ENCODE results near the gene RFX2.

The RFX2 gene

DNA sequence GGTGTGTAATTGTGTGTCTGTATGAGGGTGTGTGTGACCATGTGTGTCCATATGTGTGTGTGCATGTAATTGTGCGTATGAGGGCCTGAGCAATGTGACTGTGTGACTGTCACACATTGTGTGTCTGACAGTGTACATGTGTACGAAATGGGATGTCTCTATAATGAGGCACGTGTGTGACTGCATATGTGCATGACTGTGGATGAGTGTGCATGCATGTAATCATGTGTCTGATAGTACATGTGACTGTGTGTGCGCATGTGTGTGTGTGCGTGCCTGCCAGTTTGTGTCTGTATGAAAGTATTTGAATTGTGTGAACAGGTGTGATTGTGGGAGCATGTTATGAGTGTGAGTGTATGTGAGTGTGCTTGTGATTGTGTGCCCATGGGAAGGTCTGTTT is 22.9 kb upstream of the RFX2 start:
- TF ChIP-seq, protein P1, sequence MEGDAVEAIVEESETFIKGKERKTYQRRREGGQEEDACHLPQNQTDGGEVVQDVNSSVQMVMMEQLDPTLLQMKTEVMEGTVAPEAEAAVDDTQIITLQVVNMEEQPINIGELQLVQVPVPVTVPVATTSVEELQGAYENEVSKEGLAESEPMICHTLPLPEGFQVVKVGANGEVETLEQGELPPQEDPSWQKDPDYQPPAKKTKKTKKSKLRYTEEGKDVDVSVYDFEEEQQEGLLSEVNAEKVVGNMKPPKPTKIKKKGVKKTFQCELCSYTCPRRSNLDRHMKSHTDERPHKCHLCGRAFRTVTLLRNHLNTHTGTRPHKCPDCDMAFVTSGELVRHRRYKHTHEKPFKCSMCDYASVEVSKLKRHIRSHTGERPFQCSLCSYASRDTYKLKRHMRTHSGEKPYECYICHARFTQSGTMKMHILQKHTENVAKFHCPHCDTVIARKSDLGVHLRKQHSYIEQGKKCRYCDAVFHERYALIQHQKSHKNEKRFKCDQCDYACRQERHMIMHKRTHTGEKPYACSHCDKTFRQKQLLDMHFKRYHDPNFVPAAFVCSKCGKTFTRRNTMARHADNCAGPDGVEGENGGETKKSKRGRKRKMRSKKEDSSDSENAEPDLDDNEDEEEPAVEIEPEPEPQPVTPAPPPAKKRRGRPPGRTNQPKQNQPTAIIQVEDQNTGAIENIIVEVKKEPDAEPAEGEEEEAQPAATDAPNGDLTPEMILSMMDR (IDR thresholded peaks at IDR 0.05; ENCODE audit: low read depth, low read length) = no peak
- in situ Hi-C loops (cut with HindIII; ENCODE audit: low sequenced_read_pairs) = loop anchor here (25.0 kb wide), 1 partner anchor 96 kb away; no protein-coding TSS in a partner anchor
- H3K4me3 ChIP-seq (ENCODE audit: low read depth, low read length) = no peak overlapping the region
- DNase-seq (ENCODE audit: low read depth, low spot score) = no peak

DNA sequence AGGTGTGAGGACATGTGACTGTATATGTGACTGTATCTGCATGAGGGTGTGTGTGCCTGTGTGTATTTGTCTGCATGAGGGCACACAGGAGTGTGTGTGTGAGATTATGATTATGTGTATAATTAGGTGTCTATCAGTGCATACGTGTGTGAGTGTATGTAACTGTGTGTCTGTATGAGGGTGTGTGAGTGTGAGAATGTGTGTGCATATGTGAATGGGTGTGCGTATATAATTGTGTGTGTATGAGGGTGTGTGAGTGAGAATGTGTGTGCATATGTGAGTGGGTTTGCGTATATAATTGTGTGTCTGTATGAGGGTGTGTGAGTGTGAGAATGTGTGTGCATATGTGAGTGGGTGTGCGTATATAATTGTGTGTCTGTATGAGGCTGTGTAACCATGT is 22.2 kb upstream of the RFX2 start:
- in situ Hi-C loops (cut with HindIII; ENCODE audit: low sequenced_read_pairs) = loop anchor here (25.0 kb wide), 1 partner anchor 95 kb away; no protein-coding TSS in a partner anchor
- TF ChIP-seq, protein P1 (IDR thresholded peaks at IDR 0.05; ENCODE audit: low read depth, low read length) = no peak
- no peak overlapping the region for H3K4me3 ChIP-seq (ENCODE audit: low read depth, low read length)
- no peak for DNase-seq (ENCODE audit: low read depth, low spot score)

DNA sequence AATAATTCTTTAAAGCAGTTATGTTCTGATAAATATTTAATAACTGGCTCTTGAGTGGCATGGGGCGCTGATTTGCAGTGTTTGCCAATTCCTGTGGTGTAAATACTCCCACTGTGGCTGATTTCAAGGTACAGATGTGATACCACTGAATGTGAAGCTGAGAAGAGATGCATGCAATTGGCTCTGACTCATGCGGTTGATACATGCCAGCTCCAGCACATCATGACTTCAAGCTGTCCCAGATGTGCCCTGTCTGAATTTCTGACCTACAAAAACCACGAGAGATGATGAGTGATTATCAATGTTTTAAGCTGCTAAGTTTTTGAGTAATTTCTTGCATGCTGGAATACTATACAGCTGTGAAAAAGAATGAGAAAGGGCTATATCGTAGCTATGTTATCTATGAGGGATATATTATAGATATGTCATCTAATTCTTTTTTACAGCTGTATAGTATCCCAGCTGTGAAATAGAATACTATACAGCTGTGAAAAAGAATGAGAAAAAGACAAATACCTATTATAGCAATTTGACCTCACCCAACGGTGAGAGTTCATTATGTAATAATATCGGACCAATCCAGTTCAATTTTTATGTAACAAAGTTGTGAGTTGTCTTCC is 17.5 kb upstream of the RFX2 start:
- no peak for DNase-seq (ENCODE audit: low read depth, low spot score)
- TF ChIP-seq, protein P1 (IDR thresholded peaks at IDR 0.05; ENCODE audit: low read depth, low read length) = no peak
- no peak overlapping the region for H3K4me3 ChIP-seq (ENCODE audit: low read depth, low read length)
- in situ Hi-C loops (cut with HindIII; ENCODE audit: low sequenced_read_pairs) = loop anchor here (25.0 kb wide), 1 partner anchor 91 kb away; no protein-coding TSS in a partner anchor

DNA sequence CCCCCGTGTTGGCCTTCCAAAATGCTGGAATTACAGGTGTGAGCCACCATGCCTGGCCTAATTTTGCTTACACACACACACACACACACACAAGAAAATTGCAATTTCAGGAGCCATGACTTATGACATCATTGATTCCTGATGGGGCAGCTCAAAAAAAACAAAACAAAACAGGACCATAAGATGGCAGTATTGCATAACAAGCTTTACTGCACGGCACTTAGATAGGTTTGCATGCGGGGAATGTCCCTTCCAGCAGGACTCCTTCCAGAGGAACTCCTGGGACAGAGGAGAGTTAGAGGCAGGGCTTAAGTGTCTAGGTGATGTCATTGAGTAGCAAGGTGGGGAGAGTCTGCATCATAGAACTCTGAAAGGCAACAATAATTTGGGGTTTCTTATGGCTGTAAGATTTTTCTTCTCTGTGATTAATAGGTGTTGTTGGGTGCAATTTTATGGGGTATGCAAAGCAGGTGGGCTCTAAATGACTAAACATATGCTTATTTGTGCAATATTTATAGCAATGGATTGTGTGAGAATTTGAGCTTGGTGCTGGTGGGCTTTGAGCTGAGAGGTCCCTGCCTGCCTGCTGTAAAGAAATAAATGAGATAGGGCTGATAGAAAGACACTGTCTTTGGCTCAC is 16.2 kb upstream of the RFX2 start:
- H3K4me3 ChIP-seq (ENCODE audit: low read depth, low read length) = no peak overlapping the region
- TF ChIP-seq, protein P1 (IDR thresholded peaks at IDR 0.05; ENCODE audit: low read depth, low read length) = peak; percentile 30
- in situ Hi-C loops (cut with HindIII; ENCODE audit: low sequenced_read_pairs) = loop anchor here (25.0 kb wide), 1 partner anchor 89 kb away; no protein-coding TSS in a partner anchor
- peak; percentile 64 for DNase-seq (ENCODE audit: low read depth, low spot score)

DNA sequence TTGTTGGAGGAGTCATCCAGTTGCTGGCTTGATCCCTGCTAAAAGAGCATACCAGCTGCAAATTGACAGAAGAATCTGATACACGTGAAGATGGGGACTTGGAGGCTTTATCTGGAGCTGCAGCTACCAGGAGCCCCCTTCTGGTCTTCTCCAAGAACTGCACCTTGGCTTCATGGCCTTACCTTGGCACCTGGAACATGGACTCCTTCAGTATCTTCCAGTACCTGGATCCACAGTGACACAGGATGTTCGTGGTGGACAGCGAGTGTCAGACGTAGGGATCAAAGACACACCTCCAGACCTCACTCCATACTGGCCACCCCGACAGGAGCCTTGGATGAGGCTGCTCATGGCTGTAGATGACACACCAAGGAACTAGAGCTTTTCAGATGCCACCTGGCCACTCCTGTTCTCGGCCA is 15.3 kb upstream of the RFX2 start:
- peak; percentile 70 for DNase-seq (ENCODE audit: low read depth, low spot score)
- in situ Hi-C loops (cut with HindIII; ENCODE audit: low sequenced_read_pairs) = loop anchor here (25.0 kb wide), 1 partner anchor 88 kb away; no protein-coding TSS in a partner anchor
- H3K4me3 ChIP-seq (ENCODE audit: low read depth, low read length) = no peak overlapping the region
- TF ChIP-seq, protein P1 (IDR thresholded peaks at IDR 0.05; ENCODE audit: low read depth, low read length) = peak; percentile 98

DNA sequence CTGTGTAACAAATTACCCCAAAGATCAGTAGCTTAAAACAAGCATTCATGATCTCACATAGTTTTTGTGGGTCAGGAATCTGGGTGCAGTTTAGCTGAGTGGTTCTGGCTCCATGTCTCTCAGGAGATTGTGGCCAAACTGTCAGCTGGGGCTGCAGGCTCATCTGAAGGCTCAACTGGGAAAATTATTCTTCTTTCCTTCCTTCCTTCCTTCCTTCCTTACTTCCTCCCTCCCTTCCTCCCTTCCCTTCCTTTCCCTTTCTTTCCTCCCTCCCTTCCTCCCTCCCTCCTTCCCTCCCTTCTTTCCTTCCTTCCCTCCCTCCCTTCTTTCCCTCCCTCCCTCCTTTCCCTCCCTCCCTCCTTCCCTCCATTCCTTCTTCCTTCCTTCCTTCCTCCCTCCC is 8.7 kb upstream of the RFX2 start:
- in situ Hi-C loops (cut with HindIII; ENCODE audit: low sequenced_read_pairs) = no loop called here
- H3K4me3 ChIP-seq (ENCODE audit: low read depth, low read length) = no peak overlapping the region
- DNase-seq (ENCODE audit: low read depth, low spot score) = no peak
- TF ChIP-seq, protein P1 (IDR thresholded peaks at IDR 0.05; ENCODE audit: low read depth, low read length) = no peak

Data from astrocyte of the spinal cord (primary cell).